ENCODE results near the gene MAPK14. TPM values are rescaled to one million over a fixed set of nuclear protein-coding genes. Genes with fewer than 3 reads are reported as not detected.

MAPK14 gene
- total RNA-seq, 1 donor from 2014 or later, result 67.9 TPM

DNA sequence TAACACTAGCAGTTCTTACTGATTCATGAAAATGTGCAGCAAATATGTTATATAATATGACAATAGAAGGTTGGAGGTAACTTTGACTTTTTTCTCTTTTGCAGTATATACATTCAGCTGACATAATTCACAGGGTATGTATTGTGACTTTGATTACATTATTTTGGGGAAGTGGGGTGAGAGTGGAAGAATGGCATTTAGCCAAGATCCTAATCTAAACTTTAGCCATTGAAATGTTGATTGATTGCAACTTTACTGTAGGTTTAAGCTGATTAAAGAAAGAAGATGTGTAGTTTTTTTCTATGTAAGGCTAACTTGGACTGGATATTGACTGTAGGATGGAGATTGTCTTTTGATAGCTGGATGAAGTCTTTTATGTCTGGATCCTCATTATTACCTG lies 46.0 kb downstream of the MAPK14 start:
- no peaks in the 10 kb centered on the region for H3K9me3 ChIP-seq
- peaks cover 48% of the 10 kb centered on the region for H3K36me3 ChIP-seq
- no peak for TF ChIP-seq CTCF (IDR thresholded peaks at IDR 0.05)
- intact Hi-C loops (cut with DNase I), result no loop called here
- DNase-seq (no peak), ATAC-seq (no peak)
- H3K4me1 ChIP-seq, result peaks cover 16% of the 10 kb centered on the region
- no peak overlapping the region for H3K27ac ChIP-seq
- H3K27me3 ChIP-seq (ENCODE audit: low read depth), result no peaks in the 10 kb centered on the region
- H3K4me3 ChIP-seq, result no peak overlapping the region

DNA sequence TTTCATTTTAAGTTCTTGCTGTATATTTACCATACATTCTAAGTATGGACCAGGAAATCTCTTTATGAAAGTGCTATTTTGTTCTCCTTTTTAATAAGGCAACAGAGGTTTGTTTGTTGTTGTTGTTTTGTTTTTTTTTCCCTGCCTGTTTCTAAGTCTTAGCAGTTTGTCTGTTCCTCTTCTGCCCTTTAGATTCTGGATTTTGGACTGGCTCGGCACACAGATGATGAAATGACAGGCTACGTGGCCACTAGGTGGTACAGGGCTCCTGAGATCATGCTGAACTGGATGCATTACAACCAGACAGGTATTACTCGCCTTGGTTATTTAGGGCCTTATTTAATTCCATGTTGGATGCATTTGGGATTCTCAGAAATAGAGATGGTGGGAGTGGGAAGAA lies 48.0 kb downstream of the MAPK14 start:
- no peak for TF ChIP-seq CTCF (IDR thresholded peaks at IDR 0.05)

DNA sequence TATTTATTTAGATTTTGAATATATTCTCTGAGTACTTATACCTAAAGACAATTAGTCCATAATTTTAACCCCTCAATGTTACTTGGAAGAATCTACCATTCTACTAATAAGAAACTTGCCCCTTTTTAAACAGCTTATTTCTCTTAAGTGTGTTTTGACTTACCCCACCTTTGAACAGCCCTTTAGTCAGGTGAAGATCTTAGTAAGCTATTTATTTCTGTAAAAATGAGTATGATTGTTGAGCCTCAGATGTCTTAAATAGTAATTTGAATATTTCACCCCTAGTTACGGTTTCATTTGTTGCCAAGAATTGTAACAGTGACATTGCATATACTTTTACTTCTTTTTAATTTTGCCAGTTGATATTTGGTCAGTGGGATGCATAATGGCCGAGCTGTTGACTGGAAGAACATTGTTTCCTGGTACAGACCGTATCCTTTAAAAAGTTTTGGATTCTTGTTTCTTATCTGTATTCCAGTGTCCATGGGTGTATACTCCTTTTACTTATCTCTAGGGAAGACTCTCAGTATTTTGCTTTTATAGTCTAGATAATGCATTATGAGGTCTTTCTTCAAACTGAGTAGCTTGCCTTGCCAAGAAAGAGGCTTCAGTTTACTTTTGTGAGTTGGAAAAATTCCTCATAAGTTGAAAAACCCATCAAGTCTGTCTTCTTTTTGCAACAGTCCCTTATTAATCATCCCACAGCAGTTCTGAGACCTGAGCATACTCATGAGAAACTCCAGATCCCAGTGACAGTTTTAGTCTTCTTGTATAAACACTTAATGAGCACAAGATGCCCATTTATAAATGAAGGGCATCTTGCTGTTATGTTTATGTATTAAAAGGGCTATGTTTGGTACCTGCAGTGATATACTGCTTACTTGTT lies 48.8 kb downstream of the MAPK14 start:
- H3K4me3 ChIP-seq, result no peak overlapping the region
- no peaks in the 10 kb centered on the region for H3K9me3 ChIP-seq
- no peak for TF ChIP-seq CTCF (IDR thresholded peaks at IDR 0.05)
- intact Hi-C loops (cut with DNase I), result no loop called here
- H3K36me3 ChIP-seq, result peaks cover 76% of the 10 kb centered on the region
- ATAC-seq (no peak), DNase-seq (no peak)
- no peaks in the 10 kb centered on the region for H3K4me1 ChIP-seq
- no peak overlapping the region for H3K27ac ChIP-seq
- no peaks in the 10 kb centered on the region for H3K27me3 ChIP-seq (ENCODE audit: low read depth)

More for the DNA sequence above, 48.0 kb downstream of the MAPK14 start:
- Histone ChIP-seq H3K36me3 (peaks cover 69% of the 10 kb centered on the region), H3K4me1 (no peaks in the 10 kb centered on the region), H3K27me3 (ENCODE audit: low read depth) (no peaks in the 10 kb centered on the region), H3K9me3 (no peaks in the 10 kb centered on the region), H3K27ac (no peak overlapping the region), H3K4me3 (no peak overlapping the region)
- DNase-seq (no peak), ATAC-seq (no peak)
- intact Hi-C loops (cut with DNase I), result no loop called here

GRCh38 chr6:36078159-36078558 lies 50.6 kb downstream of the MAPK14 start:
- intact Hi-C loops (cut with DNase I), result no loop called here
- no peak for TF ChIP-seq CTCF (IDR thresholded peaks at IDR 0.05)

DNA sequence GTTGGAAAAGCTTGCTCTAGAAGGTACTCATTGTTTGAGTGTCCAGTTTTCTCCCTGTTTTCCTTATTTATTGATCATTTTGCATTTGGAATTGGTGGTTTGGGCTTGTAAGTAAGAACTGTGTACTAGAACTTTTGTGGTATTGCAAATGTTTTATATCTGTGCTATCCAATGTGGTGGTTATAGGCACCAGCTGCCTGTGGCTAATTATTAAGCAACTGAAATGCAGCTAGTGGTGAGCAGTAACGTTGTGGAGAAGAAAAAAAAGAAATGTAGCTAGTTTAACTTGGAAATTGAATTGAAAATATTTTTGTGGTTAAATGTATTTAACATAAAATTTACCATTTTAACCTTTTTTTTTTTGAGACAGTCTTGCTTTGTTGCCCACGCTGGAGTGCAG lies 52.0 kb downstream of the MAPK14 start:
- H3K36me3 ChIP-seq, result peaks cover 90% of the 10 kb centered on the region
- intact Hi-C loops (cut with DNase I), result no loop called here
- no peaks in the 10 kb centered on the region for H3K27me3 ChIP-seq (ENCODE audit: low read depth)
- H3K4me3 ChIP-seq, result no peak overlapping the region
- ATAC-seq, result no peak
- H3K4me1 ChIP-seq, result no peaks in the 10 kb centered on the region
- no peak for DNase-seq
- no peak overlapping the region for H3K27ac ChIP-seq
- H3K9me3 ChIP-seq, result no peaks in the 10 kb centered on the region
- no peak for TF ChIP-seq CTCF (IDR thresholded peaks at IDR 0.05)

More at GRCh38 chr6:36078159-36078558, 50.6 kb downstream of the MAPK14 start:
- no peak for DNase-seq
- no peaks in the 10 kb centered on the region for H3K27me3 ChIP-seq (ENCODE audit: low read depth)
- no peaks in the 10 kb centered on the region for H3K9me3 ChIP-seq
- H3K36me3 ChIP-seq, result peaks cover 88% of the 10 kb centered on the region
- no peak overlapping the region for H3K27ac ChIP-seq
- no peaks in the 10 kb centered on the region for H3K4me1 ChIP-seq
- no peak for ATAC-seq
- H3K4me3 ChIP-seq, result no peak overlapping the region
